Hematopoietic multipotent progenitor cell treated with erythropoietin and hydrocortisone succinate and interleukin-3 and kit ligand, for 8 days (in vitro differentiated cells): ENCODE results near the gene OR5H15.
A peak's percentile ranks its signal among the peaks of the same experiment; 100 is the strongest.
"Not testable (repeated sequence)": the region's sequence is repeated elsewhere in the genome, so short reads cannot be mapped to it uniquely, and the experiment has no call there.

Experiments
- DNase-seq: peaks from one replicate; pipeline ENCODE4 v3.0.0-alpha.2; 2015

OR5H15 gene

GRCh38 chr3:98166396-98166795, at the start of gene OR5H15:
OR5H15 (plus strand) TSS chr3:98166696; CDS start chr3:98168700, 2,004 bp downstream.
- no peak for DNase-seq

DNA sequence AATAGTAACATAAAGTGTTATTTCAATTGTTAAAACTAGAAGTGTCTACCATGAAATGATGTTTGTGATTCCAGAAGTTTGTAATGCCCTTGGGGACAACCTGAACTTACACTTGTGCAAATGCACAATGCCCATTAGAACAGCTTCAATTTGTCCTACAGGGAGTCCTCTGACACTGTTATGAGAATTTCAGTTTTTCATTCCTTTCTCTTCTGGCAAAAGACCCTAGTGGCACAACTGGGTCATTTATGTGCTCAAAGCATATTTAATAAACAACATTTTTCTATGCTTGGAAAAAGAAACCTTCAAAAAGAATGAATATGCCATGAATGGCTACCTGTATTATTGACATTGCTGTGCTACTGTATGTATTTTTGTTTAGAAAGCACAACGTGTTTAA, 36.1 kb upstream of the OR5H15 start, which contains the start of gene OR5H1:
TSS of gene OR5H1 (plus strand) at position 301 of the 400 bp plus-strand sequence. CDS start 1,977 bp downstream, outside the sequence.
- no peak for DNase-seq

GRCh38 chr3:98136631-98137030, 29.9 kb upstream of the OR5H15 start:
- no peak for DNase-seq

DNA sequence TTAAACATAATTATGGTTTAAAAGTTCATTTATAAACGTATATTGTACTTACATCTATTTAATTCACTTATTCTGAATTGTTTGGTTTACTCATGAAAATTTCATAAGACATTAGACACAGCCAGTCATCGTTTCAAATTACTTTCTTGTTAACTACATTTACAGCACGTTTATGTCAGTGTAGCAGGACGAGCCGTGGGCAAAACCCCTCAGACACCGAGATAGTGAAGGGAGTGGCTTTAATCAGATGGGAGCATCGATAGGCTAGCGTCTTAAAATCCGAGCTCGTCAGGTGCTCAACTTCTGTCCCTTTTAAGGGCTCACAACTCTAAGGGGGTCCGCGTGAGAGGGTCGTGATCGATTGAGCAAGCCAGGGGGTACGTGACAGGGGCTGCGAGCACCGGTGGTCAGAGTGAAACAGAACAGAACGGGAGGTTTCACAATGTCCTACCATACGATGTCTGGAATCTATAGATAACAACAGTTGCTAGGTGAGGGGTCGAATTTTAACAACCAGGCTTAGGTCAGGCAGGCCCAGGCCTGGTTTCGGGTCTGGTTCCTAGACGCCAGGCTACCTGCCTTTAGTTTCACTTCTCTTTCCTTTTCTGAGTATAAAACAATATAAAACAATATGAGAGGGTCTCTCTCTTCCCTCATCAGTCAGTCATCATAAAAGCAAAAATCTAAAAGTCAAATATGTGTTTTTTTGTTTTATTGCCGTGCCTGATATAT, 28.5 kb upstream of the OR5H15 start:
- DNase-seq: not testable (repeated sequence)

DNA sequence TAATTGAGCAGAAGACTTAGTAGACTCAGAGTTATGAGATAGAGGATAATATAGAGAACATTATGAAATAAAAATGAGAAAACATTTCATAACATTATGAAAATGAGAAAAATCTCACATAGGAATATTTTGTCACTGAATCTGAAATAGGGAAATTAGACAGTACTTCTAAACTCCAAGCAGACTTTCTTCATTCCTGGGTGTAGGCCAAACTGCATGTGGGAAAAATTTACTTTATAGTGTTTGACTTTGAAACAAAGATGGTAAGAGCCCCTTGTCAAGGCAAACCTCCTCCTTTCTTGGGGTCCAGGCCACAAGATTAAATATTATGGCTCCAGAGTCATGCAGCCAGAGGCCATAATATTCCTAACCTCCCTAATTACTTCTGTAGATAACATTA, 26.0 kb upstream of the OR5H15 start:
- DNase-seq: no peak

- DNase-seq: no peak
These were observed 19.3 kb upstream of the OR5H15 start, which contains the start of gene OR5H14 for GRCh38 chr3:98147179-98147578. OR5H14 (plus strand) TSS chr3:98147479; CDS start chr3:98149386, 1,907 bp downstream.

- DNase-seq: no peak
These were observed 17.7 kb upstream of the OR5H15 start for GRCh38 chr3:98148751-98149150.

- DNase-seq: not testable (repeated sequence)
These were observed 17.0 kb upstream of the OR5H15 start for GRCh38 chr3:98149456-98149855.

GRCh38 chr3:98151241-98151640, 15.3 kb upstream of the OR5H15 start:
- DNase-seq: no peak

DNA sequence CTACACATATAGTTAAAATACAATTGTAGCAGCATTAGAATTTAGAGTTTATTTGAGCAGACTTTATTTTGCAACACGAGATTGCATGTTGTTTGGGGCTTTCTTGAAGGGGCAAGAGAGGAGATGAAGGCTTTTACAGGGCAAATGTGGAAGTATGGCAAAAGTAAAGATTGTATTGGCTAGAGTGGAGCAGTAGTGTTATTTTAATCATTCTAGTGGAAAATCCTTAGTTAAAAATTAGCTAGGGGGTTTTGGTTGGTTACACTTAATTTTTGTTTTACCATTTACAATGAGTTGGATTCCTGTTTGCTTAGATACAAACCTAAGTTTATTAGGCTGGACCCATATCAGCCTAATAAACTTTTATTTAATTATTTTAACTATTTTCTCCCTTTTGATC, 4.6 kb downstream of the OR5H15 start:
- no peak for DNase-seq

- no peak for DNase-seq
These were observed 6.1 kb downstream of the OR5H15 start for GRCh38 chr3:98172621-98173020.

- no peak for DNase-seq
These were observed 13.9 kb downstream of the OR5H15 start for GRCh38 chr3:98180319-98180890.

DNA sequence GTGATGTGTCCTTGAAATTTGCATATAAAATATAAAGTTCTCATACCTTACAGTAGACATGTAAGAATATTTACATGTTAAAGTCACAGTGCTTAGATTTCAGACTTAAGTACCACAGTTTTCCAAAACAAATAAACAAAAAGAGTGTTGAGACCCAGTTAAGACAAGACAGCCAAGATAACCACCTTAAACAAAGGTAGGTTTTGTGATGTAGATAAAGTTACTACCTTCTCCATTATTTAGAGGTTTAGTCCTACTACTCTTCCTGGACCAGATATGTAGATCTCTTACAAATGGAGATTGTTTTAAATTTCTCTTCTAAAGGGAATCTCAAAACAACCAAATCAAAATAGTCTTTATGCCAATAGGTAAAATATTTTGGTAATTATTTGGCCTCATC, 15.7 kb downstream of the OR5H15 start:
- no peak for DNase-seq

DNA sequence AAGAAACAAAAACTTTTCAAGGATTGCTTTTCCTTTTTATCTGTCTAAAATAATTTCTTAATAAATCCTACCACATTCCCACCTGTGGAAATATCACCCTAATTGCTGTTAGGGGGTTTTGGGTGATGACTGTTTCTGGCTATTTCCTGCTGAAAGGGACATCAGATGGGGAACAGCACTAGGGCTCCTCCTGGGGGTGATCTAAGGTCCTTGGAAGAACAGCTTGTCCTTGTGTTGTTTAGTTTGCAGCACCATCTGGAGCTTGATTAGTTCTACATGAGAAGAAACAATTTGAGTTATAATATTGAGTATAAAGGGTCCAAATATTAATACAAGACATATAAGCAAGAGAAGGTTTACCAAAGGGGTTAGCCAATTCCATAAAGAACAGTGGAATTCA, 18.7 kb downstream of the OR5H15 start:
- no peak for DNase-seq

- DNase-seq: peak; percentile 5
These were observed 22.0 kb downstream of the OR5H15 start for GRCh38 chr3:98188545-98188944.

GRCh38 chr3:98190911-98191310, 24.4 kb downstream of the OR5H15 start:
- DNase-seq: not testable (repeated sequence)

- DNase-seq: not testable (repeated sequence)
These were observed 29.8 kb downstream of the OR5H15 start for GRCh38 chr3:98196293-98196692.

- DNase-seq: no peak
These were observed 32.5 kb downstream of the OR5H15 start for GRCh38 chr3:98199020-98199419.

- no peak for DNase-seq
These were observed 42.7 kb downstream of the OR5H15 start for GRCh38 chr3:98209244-98209643.

DNA sequence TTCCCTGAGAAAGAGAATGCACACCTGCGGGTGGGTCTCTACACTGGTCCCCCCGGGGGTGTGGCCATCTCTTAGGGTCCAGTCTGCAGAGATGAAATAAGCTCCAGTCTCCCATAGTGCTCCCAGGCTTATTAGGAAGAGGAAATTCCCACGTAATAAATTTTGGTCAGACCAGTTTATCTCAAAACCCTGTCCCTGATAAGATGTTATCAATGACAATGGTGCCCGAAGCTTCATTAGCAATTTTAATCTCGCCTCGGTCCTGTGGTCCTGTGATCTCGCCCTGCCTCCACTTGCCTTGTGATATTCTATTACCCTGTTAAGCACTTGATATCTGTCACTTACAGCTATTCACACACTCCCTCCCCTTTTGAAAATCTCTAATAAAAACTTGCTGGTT, 46.8 kb downstream of the OR5H15 start:
- no peak for DNase-seq

DNA sequence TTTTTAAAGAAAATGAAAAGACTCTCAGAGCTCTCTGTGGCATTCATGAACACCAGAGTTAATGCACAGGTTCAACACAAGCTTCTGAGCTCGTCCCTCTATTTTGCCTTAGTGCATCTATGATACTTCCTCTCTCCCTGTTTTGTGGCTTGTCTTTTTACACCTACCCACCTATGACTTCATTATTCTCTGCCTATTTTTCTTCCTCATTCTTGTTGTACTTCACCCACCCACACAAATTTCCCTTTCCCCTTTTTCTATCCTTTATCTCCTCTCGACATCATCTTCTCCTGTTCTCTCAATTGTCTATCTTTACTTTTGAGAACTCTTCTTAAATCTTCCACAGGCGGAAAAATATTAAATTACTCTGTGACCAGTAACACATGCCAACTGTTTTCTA, 48.6 kb downstream of the OR5H15 start:
- no peak for DNase-seq
